HG03095 (cell line): ENCODE data around the gene LTA.
"Not testable (repeated sequence)": the region's sequence is repeated elsewhere in the genome, so short reads cannot be mapped to it uniquely, and the experiment has no call there.

Experiments used
- ATAC-seq: cut with Tn5 transposase; IDR thresholded peaks from one replicate; pipeline ENCODE4 v1.9.1; 2021; ENCODE audit warnings: moderate library complexity; ENCODE audit not compliant: unreplicated experiment

The LTA gene

DNA sequence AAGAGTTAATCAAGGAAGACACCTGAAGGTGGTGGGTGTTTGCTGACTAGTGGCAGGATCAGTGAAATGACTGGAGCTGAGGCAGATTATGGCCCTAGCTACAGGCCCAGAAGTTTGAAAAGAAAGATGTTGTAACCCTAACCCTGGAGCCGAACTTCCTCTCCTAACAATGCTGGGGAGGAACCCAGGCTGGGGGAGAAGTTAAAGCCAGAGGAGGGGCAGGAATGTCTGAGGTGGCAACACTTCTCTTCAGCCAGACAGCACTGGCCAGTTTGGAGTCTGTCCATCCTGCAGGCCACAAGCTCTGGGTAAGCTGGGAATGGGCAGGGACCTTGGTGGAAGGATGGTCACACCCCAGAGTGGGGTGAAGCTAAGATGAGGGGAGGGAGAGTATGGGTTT, 13.9 kb downstream of the LTA start, which contains the start of gene LST1:
Gene LST1, plus strand, starts transcription at position 270 of the 400 bp plus-strand sequence. CDS start 1,023 bp downstream, outside the sequence.
- no peak for ATAC-seq

DNA sequence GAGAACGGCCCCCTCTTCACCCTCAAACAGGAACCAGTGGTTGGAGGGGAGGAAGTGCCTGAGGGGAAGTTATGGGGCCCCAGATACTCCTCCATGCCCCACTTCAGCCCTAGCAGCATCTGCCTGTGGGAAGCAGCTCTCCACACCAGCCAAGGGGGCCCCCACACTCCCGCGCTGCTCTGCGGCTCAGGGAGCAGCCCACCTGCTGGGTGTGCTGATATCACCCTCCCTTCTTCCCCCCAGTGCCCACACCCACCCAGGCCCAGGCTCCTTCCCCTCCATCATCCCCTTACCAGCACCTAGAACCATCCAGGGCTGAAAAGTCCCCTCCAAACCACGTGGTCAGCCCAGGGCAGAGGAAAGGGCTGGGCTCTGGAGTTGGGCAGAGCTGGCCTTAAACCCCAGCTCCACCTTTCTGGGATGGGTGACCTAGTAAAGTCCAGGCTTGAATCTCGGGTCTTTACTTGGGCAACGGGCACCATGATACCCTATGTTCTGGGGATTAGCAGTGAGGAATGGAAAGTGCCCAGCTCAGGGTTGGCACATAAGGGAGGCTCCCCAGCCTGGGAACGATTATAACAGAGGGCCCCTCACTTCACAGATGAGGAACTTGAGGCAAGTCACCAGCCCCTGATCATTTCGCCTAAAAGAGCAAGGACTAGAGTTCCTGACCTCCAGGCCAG, 14.7 kb downstream of the LTA start:
- no peak for ATAC-seq

DNA sequence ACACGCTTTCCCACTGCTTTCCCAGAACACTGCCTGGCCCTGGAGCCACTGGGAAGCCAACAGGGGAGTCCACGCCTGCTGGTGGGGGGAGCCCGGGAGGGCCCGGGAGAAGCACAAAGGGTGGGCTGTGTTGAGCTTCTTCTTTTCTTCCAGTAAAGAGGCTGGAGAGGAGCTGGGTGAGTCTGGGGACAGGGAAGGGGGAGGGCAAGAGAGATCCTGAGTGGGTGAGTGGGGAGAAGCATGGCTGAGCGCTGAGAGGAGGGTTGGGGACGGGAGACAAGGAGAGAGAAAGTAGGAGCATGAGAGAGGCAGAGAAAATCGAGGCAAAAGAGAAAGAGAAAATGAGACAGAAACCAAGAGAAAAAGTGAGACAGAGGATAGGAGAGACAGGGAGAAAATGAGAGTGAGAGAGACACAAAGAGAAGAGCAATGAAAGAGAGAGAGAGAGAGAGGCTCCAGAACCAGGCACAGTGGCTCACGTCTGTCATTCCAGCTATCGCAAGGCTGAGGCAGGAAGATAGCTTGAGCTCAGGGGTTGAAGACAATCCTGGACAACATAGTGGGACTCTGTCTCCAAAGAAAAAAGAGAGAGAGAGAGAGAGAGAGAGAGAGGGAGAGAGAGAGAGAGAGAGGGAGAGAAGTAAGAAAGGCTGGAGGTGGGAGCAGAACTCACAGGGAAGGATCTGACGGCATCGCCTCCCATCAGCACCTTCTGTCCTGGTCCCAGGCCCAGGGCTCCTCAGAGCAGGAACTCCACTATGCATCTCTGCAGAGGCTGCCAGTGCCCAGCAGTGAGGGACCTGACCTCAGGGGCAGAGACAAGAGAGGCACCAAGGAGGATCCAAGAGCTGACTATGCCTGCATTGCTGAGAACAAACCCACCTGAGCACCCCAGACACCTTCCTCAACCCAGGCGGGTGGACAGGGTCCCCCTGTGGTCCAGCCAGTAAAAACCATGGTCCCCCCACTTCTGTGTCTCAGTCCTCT, 16.0 kb downstream of the LTA start:
- ATAC-seq: no peak

DNA sequence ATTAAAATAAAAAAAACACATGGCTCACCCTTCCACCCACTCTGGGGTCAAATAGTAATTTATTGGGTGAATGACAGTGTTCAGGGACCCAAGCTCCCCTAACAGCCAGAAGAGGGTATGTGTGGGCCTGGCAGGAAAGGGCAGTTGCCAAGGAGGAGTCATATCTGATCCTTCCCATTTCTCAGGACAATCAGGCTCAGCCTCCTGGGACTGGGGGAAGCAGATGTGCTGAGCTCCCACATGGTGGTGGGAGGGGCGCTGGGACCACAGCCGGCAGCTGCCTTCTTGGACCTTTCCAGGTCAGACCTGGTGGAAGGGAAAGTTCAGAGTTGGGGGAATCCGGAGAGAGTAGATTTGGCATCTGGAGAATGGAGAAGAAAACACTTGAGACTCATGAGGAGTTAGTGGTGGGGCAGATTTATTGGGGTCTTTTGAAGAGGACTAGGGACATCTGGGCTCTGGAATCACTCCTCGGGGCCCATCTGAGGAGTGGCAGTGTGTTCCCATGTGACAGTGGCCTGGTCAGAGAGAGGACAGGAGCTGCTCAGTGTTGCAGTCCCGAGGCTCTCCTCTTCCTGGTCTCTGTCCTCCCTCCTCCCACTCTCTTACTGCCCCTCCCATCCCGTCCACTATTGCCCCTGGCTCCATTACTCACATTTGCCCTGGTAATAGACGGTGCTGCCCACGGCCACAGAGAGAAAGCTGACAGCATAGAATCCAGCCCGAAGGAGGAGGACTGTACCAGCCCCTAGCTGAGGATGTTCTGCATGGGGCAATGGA, 17.0 kb downstream of the LTA start:
- ATAC-seq: no peak

DNA sequence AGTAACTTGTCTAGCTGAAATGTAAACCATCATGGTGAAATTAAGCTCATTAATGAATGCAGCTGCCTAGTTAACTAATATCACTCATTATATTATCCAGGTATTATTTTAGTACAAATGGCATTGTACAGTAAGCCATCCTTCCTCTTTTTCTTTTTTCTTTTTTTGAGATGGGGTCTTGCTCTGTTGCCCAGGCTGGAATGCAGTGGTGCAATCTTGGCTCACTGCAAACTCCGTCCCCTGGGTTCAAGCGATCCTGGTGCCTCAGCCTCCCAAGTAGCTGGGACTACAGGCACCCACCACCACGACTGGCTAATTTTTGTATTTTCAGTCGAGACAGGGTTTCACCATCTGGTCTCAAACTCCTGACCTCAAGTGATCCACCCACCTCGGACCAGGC, 18.6 kb downstream of the LTA start:
- ATAC-seq: not testable (repeated sequence)

DNA sequence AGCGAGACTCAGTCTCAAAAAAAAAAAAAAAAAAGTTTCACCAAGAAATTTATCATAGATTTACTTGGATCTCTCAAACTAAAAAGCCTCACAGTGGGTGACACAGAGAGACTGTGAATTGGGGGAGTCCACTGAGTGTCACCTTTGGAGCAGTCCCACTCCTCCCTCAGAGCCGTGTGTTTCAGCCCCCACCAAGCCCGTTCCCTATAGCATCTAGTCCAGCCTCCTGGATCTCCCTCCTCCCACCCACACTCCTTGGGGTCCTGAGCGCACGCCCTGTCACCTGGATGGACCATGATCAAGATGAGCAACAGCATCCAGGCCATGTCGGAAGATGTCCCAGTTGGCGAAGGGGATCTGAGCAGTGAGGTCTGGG, 20.3 kb downstream of the LTA start:
- ATAC-seq: no peak

DNA sequence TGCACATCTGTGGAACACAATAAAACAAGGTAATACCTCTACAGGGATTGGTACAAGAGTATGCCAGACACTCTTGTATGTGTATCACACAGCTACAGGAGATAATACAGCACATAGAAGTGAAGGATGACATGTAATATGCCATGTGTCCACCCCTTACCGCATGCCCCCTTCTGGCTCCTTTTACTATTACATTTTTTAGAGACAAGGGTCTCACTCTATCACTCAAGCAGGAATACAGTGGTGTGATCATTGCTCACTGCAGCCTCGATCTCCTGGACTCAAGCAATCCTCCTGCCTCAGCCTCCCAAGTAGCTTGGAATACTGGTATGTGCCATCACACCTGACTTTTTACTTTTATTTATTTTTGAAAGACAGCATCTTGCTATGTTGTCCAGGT, 24.9 kb downstream of the LTA start:
- no peak for ATAC-seq

DNA sequence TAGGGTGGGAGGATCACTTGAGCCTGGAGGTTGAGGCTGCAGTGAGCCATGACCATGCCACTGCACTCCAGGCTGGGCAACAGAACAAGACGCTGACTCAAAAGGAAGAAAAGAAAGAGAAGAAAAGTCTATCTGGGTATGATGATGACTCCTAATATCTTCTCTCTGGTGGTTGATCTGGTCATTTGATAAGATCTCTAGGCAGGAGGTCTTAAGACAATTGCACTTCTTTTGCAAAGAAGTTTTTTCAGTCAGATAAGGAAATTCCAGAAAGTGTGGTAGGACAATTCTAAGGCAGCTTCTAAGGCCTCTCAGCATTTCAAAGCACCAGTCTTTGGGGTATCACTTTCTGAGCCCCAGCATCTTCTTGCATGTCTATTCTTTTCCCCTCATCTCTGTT, 35.2 kb downstream of the LTA start:
- no peak for ATAC-seq

DNA sequence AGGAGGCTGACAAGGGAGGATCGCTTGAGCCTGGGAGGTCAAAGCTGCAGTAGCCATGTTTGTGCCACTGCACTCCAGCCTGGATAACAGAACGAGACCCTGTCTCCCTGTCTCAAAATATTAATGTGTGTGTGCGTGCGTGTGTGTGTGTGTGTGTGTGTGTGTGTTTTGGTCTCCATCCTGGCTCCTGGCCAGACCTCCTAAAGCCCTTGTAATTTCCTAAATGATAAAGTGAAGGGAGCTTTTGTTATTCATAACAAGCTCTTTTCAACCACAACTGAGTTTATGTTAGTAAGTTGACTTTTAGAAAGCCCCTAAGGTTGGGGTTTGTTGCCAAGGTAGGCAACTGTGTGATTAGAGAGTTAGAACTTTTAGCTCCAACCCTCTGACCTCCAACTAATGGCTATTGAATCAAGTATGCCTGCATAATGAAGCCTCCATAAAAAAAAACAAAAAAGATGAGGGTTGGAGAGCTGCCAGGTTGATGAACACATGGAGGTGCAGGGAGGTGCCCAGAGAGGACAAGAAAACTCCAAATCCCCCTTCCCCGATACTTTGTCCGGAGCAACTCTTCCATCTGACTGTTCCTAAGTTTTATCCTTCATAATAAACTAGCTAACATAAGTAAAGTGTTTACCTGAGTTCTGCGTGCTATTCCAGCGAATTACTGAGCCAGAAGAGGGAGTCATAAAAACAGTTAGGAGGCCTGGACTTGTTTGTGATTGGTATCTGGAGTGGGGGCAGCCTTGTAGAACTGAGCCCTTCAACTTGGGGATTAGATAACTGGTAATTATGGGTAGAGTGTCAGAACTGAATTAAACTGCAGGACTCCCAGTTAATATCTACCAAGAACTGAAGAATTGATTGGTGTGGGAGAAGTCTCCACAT, 37.7 kb downstream of the LTA start:
- no peak for ATAC-seq

DNA sequence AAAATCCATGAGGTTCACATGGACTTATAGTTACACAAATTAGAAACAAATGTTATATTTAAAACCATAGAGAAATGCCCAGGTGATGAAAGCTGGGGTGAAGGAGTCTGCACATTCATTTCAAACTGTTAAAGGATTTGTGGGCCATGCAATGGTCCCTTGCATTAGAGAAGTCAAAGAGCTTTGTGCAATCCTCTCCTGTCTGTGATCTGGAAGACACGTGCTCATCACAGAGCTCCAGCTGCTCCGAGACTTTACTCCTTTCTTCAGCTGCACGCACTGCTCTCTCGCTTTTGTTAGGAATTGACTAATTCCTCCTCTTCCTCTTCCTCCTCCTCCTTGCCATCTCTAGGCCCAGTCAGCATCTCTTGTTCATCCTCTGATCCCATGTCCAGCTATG, 38.9 kb downstream of the LTA start:
- no peak for ATAC-seq

DNA sequence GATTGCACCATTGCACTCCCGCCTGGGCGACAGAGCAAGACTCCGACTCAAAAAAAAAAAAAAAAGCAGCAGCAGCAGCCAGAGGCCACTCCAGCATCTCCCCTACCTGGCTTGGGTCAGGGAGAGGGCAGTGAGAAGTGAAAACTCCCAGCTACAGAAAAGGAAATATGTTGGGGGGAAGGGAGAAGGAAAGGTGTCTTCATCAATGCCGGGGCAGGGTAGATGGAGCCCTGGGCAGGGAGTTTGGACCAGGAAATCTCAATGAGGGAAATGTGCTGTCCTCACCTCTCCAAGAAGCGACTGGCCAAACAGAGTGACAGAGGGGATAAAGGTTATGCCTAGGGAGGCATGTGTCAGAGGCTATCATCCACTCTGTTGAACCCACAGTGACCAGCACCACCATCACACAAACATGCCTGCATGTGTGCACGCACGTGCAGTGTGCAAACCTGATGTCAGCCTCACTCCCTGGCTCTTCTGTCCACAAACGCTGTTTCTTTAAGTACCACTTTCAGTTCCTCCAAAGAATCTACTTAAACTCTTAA, 42.1 kb downstream of the LTA start:
- no peak for ATAC-seq

DNA sequence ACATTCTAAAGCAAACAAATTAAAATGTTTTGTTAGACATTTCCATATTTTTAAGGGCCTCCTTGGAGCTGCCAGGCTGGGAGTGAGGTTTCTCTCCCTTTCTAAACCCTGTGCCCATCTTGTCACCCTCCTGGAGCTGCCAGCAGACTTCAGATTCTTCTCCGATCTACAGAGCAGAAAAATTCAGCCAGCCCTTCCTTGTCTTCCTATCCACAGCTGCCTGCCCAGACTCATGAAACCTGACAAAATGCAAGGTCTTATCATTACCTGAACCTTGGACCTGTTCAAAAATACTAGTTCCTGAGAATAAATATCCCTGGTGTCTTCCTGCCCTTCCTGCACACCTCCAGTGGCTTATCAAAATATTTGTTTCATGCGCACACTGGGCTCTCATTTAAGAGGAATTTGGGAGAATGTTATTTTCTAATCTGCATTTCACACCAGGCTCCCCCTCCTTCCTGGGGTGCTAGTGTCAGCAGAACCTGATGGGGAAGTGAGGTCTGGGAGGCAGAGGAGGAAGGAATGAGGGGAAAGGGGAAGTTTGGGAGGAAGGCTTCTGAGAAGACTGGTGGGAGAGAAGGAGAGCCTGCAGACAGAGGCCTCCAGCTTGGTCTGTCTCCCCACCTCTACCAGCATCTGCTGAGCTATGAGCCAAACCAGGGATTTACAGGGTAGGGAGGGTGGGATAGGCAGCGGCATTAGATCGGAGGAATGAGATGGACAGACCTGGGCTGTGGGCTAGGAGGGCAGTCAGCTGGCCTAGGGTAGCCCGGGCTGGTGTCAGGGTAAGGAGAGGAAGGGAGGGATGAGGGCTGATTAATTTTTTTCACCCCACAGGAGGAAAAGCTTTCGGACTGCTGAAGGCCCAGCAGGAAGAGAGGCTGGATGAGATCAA, 42.8 kb downstream of the LTA start, which contains the start of gene AIF1:
Gene AIF1, plus strand, starts transcription at position 551 of the 895 bp plus-strand sequence. Its CDS starts 96 bp downstream, at position 647.
- no peak for ATAC-seq

DNA sequence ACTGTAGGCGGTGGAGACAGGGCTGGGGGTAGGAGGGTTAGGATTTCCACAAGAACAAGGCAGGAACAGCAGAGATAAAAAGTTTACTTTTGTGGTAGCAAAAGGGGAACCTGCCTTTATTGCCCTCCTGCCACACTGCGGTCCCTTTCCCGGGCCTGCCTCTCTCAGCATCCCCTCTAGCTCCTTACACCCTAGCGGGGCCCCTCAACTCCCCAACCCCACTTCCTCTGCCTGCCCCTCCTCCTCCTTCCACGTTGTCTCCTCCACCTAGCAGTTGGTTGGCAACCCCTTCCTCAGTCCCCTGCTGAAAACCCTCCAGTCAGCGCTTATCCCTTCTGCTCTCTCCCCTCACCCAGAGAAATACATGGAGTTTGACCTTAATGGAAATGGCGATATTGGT, 43.7 kb downstream of the LTA start:
- ATAC-seq: no peak

DNA sequence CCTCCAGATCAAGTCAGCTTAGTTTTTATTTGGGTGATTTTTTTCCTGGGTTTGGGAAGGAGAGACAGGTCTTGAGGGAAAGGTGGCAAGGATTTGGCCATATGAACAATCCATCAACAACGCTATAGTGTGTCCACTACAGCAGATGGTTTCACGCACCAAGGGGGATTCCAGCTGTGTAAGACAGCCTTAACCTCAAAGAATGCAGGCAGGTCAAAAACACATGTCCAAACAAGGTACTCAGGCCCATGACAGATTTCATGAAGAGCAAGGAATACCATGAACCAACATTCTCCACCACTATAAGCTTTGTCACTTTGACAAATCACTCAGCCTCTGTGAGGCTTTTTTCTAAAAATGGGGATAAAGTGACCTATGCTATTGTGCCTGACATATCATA, 44.9 kb downstream of the LTA start:
- ATAC-seq: no peak

DNA sequence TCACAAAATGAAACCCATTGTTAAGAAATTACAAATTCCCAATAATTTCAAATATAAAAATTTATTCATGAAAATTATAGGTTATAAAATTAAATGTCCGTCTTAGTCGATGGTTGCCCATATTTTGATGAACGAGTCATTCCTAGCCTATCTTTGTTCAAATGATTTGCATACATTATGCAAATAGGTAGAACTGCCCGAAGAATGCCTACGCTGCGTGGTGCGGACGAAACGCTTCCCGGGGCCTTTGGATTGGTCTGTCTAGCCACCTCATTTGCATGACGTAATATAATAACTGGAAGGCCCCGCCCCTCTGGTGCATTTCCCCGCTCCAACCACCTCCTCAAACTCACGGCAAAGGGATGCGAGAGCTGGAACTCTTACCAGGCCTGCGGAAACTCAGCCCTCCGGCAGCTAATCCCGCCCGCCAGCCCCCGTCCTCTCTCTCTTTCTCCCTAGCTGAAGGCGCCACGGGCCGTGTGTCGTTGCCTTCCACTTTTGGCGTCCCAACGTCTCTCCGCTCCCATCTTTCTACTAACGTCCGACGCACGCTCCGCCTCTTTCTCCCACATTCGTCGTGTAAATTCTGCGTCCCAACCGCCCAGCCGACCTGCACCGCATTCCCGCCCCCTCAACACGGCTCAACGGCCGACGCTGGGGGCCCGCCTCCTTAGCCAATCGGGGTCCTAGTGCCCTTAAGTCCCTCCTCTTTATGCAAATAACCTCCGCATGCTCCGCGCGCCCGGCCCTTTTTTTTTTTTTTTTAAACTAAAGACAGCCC, 47.9 kb downstream of the LTA start:
- peak; percentile 67 for ATAC-seq

DNA sequence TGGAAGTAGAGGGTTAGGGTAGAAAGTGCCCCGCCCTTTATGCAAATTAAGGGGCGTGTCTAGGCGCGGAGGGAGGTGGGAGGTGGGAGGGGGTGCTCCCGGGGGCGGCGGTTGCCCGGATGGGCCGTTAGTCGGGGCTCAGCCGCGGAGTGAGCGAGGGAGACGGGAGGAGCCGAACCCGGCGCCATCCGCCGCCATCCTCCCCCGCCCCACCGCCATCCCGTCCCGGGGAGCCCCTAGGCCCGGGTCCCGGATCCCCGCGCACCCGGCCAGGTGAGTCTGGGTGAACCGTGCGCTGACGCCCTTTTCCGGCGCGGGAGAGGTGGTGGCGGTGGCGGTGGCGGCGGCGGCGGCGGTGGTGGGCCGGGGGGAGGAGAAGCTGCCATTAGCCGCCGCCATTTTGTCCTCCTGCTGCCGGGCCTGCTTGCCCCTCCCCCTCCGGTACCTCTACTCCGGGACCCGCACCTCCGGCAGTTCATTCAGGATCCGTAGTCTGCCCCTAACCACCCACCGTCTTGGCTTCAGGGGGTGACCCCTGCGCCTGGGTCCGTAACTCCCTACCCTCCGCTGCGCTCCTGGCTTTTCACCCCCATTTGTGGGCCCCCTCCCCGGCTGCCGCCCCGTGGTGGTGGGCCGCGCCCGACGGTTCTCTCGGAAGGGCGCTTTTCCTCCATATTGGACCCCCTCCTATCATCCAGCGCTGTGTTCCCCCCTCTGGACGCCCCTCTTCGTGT, 48.7 kb downstream of the LTA start, which contains the start of gene PRRC2A:
Gene PRRC2A, plus strand, starts transcription at position 130 of the 734 bp plus-strand sequence. CDS start 2,075 bp downstream, outside the sequence.
- ATAC-seq: peak; percentile 26

DNA sequence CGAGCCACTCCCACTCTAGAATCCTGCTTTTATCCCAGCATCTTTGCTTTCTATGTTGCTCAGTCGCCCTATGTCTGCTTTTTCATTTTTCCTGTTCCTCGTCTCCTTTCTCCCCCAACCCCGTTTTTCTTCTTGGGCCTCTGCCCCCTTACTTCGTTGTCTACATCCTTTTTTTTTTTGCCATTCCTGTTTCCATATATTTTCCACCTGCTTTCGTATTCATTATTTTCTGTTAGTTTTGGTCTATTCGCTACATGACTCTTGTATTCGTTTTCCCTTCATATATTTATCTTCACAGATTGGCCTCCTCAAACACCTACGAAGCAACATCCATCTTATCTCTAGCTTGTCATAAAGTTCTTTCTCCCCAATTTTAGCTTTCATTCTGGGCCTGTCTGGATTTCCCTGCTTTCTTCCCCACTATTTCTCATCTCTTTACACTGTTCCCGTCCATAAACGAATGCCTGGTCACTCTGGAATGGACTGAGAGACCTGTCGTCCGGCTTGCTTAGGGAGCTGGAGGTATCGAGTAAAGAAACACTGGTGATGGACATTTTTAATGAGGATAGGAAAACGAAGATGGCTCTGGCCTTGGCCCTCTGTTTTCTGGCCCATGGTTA, 49.3 kb downstream of the LTA start:
- no peak for ATAC-seq
